NCI-H1694 treated with DMSO at 0.1 percent for 48 hours (cell line): ENCODE results near the gene VEZT.

Source experiments
- DNase-seq: peaks from one replicate; lab custom pipeline; 2025; lab: John Stamatoyannopoulos, UW

The VEZT gene

DNA sequence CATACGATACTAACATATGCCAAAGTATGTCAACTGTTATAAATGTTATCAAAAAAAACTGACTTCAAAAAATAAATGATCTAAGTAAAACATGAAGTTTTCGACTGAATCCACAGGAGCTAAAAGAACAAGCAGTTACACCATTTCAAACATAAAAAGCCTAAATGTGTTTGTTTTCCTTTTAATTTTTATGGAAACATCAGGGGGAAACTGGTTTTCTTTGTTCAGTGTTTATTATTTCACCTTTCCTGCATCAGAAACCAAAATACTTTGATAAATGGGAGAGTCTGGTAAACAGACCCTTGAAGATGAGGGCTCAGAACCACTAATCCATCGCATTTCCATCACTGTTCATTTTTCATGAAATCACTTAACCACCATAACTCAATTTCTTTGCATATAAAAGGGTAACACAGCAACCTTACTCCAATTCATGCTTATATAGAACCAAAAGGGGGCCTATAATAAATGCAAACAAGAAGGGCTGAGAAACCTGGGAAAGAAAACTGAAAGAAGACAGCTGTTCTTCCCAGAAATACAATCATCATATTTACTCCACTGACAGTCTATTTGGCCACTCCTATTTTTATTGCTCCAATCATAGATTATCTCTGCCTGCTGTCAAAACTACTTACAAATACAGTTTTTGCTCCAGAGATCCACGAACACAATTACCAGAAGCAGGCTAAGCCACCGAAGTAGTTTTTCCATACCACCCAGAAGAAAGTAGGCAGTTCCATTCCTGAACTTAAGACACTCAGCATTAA, 17.3 kb upstream of the VEZT start:
- no peak for DNase-seq

DNA sequence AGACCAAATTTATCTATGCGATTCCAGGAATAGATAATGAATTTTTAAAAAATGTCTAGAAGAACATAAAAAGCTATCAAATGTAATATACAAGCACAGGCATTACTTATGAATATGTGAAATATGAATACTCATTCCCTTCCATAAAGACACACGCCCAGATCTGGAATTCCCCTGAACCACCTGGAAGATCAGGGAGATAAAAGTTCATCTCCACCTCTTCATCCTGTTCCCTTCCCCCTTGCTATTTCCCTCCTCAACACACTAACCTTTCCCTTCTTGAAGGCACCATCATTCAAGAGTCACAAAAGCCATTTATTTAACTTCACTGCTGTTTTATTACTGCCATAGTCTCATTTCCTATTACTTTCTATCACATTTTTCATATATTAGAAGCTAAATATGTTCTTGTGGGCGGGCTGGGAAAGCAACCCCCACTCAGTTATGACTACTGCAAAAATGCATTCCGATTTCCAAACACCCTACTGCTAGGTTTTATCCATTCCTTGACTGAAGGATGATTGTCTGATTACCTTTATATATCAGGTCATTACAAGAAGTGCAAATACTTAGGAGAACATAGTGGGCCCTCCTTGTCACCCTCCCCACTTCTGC, 16.4 kb upstream of the VEZT start:
- DNase-seq = no peak

DNA sequence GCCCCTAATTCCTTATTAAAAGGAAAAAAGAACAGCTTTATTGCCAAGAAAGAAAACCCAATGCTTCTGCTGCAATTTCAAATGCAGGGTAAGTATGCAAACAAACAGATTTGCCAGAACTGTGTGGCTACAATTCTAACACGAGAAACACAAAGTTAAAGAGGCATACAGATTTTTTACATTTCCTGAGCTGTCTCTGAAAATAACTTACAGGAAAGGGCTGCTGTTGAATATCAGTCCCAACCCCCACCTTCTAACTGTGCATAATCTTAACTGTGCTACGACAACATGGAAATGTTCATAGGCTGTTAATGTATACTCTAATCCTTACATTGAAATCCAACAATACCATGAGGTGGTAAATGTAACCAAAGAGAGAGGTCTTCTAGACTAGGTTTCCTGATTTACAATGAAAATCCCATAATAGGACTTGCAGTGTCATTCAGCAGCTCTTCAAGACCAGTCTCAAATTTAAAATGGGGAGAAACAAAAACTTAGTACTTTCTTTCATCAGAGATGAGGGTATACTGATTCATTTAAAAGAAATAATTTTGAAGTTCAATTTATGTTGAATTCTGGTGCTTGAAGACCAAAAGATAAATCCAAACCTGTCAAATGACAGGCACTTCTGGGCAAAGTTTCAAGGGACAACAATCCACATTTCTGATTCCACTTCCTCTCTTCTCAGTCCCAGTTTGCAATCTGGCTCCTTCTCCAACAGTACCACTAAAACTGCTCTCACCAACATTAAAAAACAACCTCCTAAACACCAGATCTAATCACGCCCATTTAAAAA, 14.7 kb upstream of the VEZT start:
- DNase-seq = no peak

DNA sequence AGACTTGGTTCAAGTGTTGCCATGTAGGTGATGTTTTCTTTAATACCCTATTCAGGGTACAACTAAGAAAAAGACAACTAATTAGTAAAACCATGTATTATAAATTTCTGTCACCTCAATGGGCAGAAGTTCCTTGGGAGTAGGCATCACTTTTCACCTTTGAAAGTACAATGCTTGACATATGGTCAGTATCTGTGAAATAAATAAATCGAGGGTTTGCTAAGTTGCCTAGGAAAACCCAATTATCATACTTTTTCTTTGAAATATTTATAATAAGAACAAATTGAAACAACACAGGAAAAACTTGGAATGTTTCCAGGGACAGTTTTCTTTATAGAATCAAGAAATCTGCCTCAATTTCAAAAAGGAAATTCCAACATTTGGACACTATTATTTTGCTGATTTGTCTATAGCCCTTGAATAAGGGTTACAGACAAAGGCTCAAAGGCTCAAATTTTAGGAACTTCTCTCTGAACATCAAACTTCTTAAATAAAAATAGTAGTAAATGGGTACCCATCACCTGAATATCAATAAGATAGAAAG, 14.0 kb upstream of the VEZT start:
- DNase-seq = no peak

DNA sequence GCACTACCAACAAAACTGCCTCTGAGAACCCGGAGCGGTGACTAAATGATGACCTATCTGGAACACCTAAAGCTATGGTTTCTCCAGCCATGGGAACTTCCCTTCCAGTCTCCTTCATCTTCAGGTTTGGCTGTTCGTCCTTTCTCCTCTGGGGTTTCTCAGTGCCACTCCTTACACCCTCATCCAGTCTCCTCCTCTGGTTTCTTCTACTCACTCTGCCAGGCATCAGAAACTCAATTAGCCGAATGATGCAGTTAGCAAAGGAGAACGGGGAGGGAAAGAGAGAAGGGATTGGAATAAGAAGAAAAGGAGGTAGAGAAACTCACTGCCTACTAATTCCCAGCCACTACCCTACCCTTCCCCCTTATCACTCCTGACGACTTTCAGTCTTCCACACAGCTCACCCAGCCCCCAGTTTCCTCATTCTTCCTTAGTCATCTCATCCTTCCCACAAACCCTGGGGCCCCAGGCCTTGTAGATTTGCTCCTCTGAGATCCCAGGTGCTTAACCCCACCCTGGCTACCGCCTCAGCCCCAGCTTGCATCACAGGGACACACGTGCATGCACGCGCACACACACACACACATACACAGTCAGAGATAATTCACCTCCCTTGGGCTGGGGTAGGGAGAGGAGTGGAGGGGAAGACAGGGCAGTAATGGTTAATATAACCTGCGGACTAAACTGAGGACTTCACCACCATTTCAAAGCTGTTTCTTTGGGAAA, 13.3 kb upstream of the VEZT start:
- DNase-seq = no peak

DNA sequence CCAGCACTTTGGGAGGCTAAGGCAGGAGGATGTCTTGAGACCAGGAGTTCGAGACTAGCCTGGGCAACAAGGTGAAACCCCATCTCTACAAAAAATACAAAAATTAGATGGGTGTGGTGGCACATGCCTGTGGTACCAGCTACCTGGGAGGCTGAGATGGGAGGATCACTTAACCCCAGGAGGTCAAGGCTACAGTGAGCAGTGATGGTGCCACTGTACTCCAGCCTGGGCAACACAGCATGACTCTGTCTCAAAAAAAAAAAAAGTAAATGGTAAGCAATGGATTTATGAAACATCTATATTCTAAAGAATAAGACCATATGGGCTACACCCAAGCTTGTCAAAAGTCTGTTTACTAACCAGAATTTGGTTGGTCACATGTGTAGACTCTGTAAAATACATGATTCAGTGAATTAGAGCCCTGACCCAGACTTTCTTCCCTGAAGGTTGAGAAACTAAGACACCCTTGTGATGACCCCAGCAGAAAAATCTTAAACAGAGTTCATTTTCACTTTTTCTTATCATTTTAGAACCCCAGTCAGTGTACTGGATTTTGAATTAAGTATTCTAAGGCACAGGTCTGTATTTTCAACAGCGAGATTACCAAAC, 12.5 kb upstream of the VEZT start:
- no peak for DNase-seq

DNA sequence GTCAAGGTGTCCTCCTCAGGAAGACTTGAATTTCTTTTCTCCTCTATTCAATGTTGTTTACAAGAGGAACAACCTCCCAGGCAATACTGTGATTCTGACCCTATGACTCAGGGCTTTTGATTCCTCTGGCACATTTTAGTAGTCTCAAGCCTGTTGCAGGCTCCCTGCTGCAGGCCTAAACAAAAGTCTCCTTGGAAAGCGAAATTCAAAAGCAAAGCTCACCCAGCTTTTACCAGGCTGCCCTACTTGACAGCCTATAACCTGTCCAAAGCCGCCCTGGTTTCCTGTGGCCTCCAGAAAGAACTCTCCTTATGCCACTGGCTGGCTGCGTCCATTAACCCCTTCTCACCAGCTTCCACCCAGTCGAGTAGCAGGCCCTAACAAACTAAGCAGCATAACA, 11.9 kb upstream of the VEZT start:
- DNase-seq = no peak

DNA sequence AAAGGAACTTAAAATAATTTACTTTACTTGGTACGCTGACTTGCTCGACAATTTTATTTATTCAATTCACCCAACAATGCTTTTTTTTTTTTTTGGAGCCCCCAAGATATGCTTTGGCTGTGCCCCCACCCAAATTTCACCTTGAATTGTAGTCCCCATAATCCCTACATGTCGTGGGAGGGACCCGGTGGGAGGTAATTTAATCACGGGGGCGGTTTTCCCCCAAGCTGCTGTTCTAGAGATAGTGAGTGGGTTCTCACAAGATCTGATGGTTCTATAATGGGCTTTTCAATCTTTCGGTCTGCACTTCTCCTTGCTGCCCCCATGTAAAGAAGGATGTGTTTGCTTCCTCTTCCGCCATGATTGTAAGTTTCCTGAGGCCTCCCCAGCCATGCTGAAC, 10.7 kb upstream of the VEZT start:
- DNase-seq = no peak

DNA sequence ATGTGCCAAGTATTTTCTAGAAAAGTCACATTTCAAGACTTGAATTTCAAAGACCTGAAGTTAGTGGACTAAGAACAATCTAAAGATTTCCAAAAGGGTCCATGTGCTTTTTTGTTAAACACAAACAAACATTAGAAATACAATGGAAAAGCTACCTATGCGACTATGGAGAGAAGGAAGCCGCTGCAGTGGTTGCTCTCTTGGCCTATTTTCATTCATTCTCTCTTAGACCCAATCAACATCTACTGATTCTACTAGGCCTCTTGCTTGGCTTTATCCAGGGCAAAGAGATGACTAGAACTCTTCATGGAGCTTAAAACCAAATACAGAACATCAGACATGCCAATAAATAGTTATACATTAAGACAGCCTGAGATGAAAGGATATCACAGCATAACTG, 10.2 kb upstream of the VEZT start:
- DNase-seq = no peak

DNA sequence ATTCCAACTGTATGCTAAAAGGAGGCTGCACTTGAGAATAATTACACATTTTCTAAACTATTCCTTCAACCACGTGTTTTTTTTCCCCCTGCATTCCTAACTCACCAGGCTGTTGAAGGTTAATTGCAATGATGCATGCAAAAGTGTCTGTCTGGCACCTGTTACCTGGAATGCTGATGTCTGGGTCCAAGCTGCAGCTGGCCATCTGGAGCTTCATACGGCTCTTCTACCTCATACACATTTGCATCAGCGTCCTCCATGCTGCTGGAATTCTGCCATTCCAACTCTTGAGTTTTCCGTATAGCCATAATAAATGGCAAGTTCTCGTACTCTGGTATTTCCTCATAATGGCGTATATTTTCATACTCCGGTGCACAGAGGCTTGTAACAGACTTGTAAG, 8.9 kb upstream of the VEZT start:
- peak; percentile 13 for DNase-seq

DNA sequence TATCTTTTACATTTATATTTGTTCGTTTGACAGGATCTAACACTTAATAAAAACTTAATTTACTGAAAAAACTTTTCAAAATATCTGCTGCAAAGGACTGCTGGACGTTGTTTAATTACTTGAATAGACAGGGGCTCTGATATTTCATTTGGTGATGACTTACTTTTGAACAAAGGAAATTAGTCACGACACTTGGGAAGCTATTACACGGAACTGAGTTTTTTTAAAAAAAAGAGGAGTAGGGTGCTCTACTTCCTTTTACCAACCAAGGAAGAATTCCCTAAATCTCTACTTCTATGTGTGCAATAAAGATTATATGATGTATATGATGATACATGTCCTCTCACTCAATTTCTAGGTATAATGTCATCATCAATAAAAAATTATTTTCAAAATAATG, 5.0 kb upstream of the VEZT start:
- no peak for DNase-seq

DNA sequence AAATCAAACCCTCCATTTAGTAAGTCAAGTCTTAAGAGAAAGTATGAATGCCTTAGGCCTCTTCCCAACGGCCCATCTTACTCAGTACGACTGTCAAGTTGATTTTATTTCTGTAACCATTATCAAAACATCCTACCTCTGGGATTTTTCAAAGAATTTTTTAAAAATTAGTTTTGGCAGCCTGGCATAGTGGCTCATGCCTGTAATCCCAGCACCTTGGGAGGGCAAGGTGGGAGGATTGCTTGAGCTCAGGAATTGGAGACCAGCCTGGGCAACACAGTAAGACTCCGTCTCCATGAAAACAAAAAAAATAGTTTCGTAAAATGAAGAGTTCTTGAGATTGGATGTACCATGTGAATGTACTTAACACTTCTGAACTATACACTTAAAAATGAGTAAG, 4.5 kb upstream of the VEZT start:
- no peak for DNase-seq

DNA sequence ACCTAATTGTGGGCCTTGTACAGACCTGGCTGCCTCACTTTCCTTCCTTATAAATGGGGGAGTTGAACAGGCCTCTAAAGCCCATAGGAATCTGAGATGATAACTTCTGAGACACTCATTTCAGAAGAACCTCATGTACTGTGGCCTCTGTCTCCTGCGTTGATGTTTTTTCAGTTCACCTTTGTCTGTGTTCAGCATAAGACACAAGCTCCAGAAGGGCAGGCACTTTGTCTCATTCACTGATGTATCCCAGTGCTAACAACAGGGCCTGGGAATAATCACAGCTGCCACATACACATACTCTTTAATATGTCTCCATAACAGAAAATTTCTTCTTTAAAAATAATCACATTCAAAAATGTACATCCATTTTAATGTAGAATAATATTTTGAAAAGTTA, 3.7 kb upstream of the VEZT start:
- no peak for DNase-seq

DNA sequence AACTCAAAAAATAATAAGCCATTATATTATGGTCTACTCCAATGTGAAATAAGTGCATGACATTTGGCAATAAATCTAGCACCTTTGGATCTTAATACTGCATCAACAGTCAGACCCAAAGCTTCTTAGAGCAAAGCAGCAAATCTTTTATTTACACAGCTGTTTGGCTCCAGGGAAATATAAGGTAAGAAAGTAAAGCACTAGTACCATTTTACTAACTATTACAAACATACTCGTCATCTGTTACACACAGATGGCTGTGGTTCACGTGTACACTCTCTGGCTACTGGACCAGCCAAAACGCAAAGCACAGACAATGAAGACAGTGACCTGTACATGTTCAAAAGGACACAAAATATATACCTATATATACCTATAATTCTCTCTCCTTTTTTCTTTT, 3.1 kb upstream of the VEZT start:
- no peak for DNase-seq

DNA sequence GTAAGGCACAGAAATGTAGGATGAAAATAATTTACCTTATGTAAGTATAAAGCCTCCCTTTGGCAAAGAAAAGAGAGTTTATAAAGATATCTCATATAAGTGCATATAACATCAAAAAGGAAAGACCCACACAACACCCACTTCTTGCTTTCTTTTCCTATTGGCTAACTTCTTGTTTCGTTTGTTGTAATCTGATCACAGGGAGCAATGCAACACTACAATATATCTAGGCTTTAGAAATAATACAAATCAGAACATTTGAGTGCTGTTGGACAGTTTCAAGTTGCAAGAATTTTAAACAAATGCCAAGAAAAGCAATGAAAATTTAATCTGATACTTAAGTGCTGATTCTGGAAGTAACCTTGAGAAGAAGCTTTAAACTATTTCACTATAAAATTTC, 1.7 kb upstream of the VEZT start:
- DNase-seq = no peak

DNA sequence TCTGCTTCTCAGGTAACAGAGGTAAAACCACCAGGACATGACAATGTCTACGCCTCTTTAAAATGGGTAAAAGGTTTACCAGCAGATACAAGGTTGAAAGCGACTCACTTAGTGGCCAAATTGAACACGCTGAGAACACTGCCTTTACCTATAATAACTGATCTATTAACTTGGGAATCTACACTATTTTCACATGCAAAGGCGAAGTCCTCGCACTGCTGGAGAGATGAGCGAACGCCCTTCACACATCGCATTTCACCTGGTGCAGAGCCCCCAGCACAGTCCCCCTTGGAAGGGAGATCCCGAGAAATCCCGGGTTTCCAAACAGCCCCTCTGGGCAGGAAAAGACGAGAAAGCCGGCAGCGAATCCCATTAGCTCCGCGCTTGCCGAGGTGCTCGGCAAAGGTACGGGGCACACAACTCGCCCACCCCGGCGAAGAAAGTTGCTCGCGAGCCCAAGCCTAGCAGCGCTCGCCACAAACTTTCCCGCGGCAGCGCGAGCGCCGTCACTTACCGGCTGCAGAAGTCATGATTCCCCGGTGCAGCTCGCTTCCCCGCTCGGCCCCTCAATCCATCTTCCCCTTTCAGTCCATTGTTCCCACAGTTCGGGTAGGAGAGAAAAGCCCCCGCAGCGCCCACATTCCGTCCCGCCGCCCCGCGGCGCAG, 763 bp upstream of the VEZT start:
- no peak for DNase-seq

DNA sequence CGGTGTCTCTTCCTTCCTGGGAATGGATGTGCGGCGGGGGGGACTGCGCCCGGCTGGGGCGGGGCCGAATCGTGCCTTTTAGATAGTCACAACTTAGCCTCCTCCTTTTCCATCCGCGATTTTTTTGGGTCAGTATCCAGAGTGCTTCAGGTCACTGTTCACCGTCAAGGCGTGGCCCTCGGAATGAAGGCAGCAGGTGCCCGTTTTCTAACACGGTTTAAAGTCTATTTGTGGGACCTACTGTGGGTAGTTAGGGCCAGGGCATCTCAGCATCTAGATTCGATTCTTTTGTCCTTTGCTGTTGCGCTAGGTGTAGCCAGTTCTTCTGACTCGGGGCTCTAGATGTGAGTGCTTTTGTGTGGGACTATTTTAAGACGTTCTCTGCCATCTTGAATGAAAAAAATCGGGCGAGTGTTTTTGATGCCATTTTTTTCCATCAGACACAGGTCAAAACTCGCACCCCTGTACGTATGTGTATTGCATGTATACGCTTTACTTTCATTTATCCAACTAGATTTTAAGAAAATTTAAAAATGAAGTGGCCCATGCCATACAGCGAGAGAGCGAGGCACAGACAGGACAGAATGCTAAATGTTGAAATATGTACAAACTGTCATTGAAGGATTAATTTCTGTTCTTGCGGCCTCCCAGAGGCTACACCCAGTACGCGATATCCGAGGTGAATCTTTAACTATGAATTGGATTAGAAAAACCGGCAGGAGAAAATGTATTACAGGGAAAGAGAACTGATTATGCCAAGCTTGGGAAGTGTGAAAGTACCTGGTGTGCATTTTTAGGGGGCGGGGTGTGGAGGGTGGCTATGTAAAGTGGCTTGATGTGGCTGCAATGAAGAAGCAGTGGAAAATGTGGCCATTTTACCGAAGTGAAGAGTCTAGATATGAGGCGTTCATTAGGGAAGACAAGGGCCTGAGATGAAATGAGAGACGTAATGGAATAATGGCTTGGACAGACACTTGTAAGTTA, 835 bp downstream of the VEZT start:
- DNase-seq = peak; percentile 84

DNA sequence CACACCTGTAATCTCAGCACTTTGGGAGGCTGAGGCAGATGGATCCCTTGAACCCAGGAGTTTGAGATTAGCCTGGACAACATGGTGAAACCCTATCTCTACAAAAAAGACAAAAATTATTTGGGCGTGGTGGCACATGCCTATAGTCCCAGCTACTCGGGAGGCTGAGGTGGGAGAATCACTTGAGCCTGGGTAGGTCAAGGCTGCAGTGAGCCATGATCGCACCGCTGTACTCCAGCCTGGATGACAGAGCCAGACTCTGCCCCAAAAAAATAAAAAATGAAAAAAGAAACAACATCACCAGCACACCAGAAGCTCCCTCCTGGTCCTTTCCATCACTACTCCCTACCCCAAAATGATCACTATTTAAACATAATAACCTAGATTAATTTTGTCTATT, 2.6 kb downstream of the VEZT start:
- DNase-seq = no peak

DNA sequence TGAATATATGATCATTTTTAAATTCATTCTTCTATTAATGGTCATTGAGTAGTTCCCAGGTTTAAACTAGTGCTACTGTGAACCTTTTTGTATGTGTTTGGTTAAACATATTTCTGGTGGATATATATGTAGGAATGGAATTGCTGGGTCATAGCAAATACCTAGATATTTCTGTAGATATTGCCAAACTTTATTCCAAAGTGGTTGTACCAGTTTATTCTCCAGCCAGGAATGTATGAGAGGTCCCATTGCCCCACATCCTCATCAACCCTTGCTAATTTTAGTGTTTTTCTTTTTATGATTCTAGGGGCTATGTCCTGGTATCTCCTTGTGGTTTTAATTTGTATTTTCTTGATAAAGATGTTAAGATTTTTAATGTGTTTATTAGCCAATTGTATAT, 3.1 kb downstream of the VEZT start:
- no peak for DNase-seq
